Measurements from ENCODE around the gene CLSTN2. TPM values are rescaled to one million over a fixed set of nuclear protein-coding genes. Genes with fewer than 3 reads are reported as not detected.

Gene CLSTN2
- total RNA-seq, 1 experiment from 2014 or later: 0.68 TPM

DNA sequence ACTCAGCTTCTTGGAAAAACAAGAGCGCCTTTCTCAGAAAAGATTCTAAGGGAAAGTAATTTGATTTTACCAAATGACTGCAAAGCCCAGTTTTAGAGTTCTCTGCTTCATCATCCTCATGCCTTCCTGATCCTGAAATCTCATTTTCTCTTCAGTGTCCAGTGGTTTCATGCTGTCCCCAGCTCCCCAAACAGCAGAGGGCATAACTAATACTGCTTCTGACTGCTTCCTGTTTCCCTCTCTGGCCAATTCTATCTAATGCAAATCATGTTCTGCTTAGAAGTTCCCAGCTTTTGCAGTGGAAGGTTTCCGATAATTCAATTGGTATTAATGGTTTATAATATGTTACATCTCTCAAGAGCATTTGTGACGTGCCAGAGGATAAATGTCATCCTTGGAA lies 161.1 kb downstream of the CLSTN2 start:
- H2AFZ ChIP-seq (ENCODE audit: low read length): no peak overlapping the region
- H3K79me1 ChIP-seq (ENCODE audit: insufficient read depth, low read depth, low read length, poor library complexity, severe bottlenecking): no peaks in the 10 kb centered on the region
- no peak for TF ChIP-seq CTCF (conservative IDR thresholded peaks at IDR 0.05)
- no peaks in the 10 kb centered on the region for H3K23me2 ChIP-seq (ENCODE audit: insufficient read length, low read depth, low read length, poor library complexity, severe bottlenecking)
- DNase-seq: no peak
- no peak overlapping the region for H2AK5ac ChIP-seq (ENCODE audit: insufficient read length, low read length)
- no peak overlapping the region for H3T11ph ChIP-seq (ENCODE audit: low read length)
- H4K8ac ChIP-seq (replicated peaks; ENCODE audit: insufficient read length, low read depth, low read length): no peak overlapping the region
- no peak overlapping the region for H2BK15ac ChIP-seq (ENCODE audit: low read depth, low read length)
- WGBS (ENCODE audit: extremely low coverage, insufficient read length, low lambda C conversion rate): no CpG with 5 or more reads among the region's 3 CpGs
- H3K27me3 ChIP-seq (ENCODE audit: insufficient read depth, low read length): no peaks in the 10 kb centered on the region
- no peak overlapping the region for H3K14ac ChIP-seq (ENCODE audit: insufficient read depth, low read length)
- H2BK20ac ChIP-seq (ENCODE audit: low read depth, low read length, poor library complexity, severe bottlenecking): no peak overlapping the region
- H3K79me2 ChIP-seq (ENCODE audit: insufficient read depth, low read length): no peaks in the 10 kb centered on the region
- Mint-ChIP-seq H3K36me3 (ENCODE audit: insufficient read depth in 1 of 3, low read depth in 3 of 3) (peaks cover 0 to under 1% (median 0%) of the 10 kb centered on the region in 3 experiments; a peak in 1 of 7 replicates), H3K27ac (no peak overlapping the region), H3K4me3 (no peak overlapping the region), H3K9me3 (peaks cover 2 to 3% of the 10 kb centered on the region in 2 experiments; a peak in 2 of 5 replicates), H3K4me1 (peaks cover 15 to 23% of the 10 kb centered on the region in 2 experiments), H3K27me3 (ENCODE audit: low read depth) (peaks cover 2% of the 10 kb centered on the region)
- no peak overlapping the region for H3K56ac ChIP-seq (ENCODE audit: insufficient read length, low read depth, low read length)
- no peak overlapping the region for H4K5ac ChIP-seq (ENCODE audit: insufficient read length, low read depth, low read length)
- no peak overlapping the region for H3K4me2 ChIP-seq (ENCODE audit: insufficient read depth, insufficient read length, low read length)
- no peak overlapping the region for H2BK5ac ChIP-seq (ENCODE audit: insufficient read length, low read length)
- H3K9ac ChIP-seq (ENCODE audit: extremely low read depth, insufficient read length, low read length): no peak overlapping the region
- H3K4me1 ChIP-seq (ENCODE audit: insufficient read depth, low read length): 0 out of 2 replicates have a peak, but pooled peaks cover 3% of the 10 kb centered on the region
- no peak overlapping the region for H2BK120ac ChIP-seq (ENCODE audit: low read depth, low read length, poor library complexity, severe bottlenecking)
- no peaks in the 10 kb centered on the region for H3K9me3 ChIP-seq (ENCODE audit: control insufficient read depth, low read depth, low read length)
- no peaks in the 10 kb centered on the region for H4K20me1 ChIP-seq (ENCODE audit: control insufficient read depth, insufficient read depth, insufficient read length)
- H3K4ac ChIP-seq (ENCODE audit: low read depth, low read length): no peak overlapping the region
- no peak overlapping the region for H3K23ac ChIP-seq (ENCODE audit: insufficient read length, low read depth, low read length)
- H2BK12ac ChIP-seq (ENCODE audit: insufficient read length, low read depth, low read length): no peak overlapping the region
- H4K91ac ChIP-seq (ENCODE audit: insufficient read length, low read depth, low read length): no peak overlapping the region
- no peak overlapping the region for H3K27ac ChIP-seq (ENCODE audit: insufficient read length, low read depth, low read length)
- H3K18ac ChIP-seq (ENCODE audit: insufficient read length, low read depth, low read length): no peak overlapping the region

Data from H9 (cell line).